Raji (cell line): ENCODE measurements around the gene DUSP5.

Source experiments
- POLR2A ChIP-seq: IDR thresholded peaks from 2 replicates; pipeline ENCODE4 v1.6.1; 2011; ENCODE audit warnings: low read depth, low read length, control low read depth; ENCODE audit not compliant: insufficient read depth

The DUSP5 gene

GRCh38 chr10:110474826-110475225 lies 22.9 kb upstream of the DUSP5 start:
- TF ChIP-seq POLR2A, result no peak

GRCh38 chr10:110475722-110476515 lies 21.8 kb upstream of the DUSP5 start:
- no peak for TF ChIP-seq POLR2A

DNA sequence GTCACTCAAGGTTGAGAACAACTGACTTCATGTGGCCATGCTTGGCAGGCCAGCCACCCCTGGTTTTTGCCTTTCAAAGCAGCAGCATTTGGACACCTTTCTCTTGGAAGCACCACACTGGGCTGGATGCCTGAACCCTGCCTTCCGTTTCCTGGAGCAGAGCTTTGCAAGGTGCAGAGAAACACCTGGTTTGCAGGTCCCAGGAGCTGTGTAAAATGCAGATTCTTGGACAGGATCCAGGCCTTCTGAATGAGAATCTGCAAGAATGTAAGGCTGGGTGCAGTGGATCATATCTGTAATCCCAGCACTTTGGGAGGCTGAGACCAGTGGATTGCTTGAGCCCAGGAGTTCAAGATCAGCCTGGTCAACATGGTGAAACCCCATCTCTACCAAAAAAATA lies 18.0 kb upstream of the DUSP5 start:
- no peak for TF ChIP-seq POLR2A

GRCh38 chr10:110480387-110480786 lies 17.3 kb upstream of the DUSP5 start:
- no peak for TF ChIP-seq POLR2A

GRCh38 chr10:110481919-110482318 lies 15.8 kb upstream of the DUSP5 start:
- TF ChIP-seq POLR2A, result no peak

- TF ChIP-seq POLR2A, result no peak
Observed at GRCh38 chr10:110483633-110484032, 14.1 kb upstream of the DUSP5 start.

- TF ChIP-seq POLR2A, result no peak
Observed at GRCh38 chr10:110485541-110485940, 12.2 kb upstream of the DUSP5 start.

- no peak for TF ChIP-seq POLR2A
Observed at GRCh38 chr10:110486680-110487410, 10.9 kb upstream of the DUSP5 start.

DNA sequence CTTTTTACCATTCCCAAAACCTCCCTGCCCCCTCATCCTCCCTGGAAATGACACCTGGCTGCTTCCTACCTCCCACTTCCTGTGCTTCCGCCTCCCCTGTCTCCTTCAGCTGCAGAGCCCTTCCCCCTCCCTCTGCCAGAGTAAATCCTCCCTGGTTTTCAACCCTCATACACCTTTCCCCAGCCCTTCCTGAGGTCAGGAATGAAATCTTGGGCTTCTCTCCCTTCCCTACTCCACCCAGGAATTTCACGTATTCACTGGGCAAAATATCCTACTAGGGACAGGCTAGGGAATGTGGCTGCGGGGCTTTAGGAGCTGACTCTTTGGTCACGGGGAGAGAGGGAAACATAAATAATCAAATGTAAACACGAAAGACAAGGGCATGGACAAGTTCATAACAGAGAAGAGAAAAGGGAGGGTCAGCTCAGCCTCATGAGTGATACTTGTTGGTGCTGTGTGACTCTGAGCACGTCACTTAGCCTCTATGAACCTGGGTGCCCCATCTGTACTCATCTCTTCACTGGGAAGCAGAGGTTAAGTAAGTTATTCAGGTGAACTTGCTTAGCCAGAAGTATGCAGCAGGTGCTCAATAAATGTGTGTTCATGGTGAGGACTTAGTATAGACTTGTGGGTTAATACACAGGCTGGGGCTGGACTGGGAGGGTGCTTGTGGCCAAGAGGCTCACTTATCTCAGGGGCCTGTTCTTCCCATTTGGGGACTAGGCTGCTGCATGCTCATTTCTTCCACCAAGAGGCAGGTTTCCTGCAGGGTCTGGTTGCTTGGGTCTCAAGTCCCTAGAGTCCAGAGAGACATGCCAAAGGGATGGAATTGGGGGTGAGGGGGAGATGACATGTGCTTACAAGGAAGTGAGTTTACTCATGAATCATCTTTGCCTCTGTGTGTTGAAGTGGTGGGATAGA lies 10.0 kb upstream of the DUSP5 start:
- no peak for TF ChIP-seq POLR2A

GRCh38 chr10:110488332-110488681 lies 9.4 kb upstream of the DUSP5 start:
- no peak for TF ChIP-seq POLR2A

GRCh38 chr10:110488940-110489339 lies 8.8 kb upstream of the DUSP5 start:
- no peak for TF ChIP-seq POLR2A

- no peak for TF ChIP-seq POLR2A
Observed at GRCh38 chr10:110490640-110491039, 7.1 kb upstream of the DUSP5 start.

- TF ChIP-seq POLR2A, result no peak
Observed at GRCh38 chr10:110491346-110491745, 6.4 kb upstream of the DUSP5 start.

- TF ChIP-seq POLR2A, result no peak
Observed at GRCh38 chr10:110492069-110492822, 5.5 kb upstream of the DUSP5 start.
